Activated CD8-positive, alpha-beta T cell treated with anti-CD3 and anti-CD28 coated beads for 36 hours (primary cell): ENCODE measurements around the gene DUSP9. TPM values are rescaled to one million over a fixed set of nuclear protein-coding genes. Genes with fewer than 3 reads are reported as not detected.
"Not testable (repeated sequence)": the region's sequence is repeated elsewhere in the genome, so short reads cannot be mapped to it uniquely, and the experiment has no call there.

Experiments used
- ATAC-seq: fragments of 200-7000 bp; cut with Tn5 transposase; one replicate; pipeline ENCODE4 v1.10.0; 2021; ENCODE audit warnings: mild to moderate bottlenecking, moderate library complexity
- CTCF ChIA-PET: fragments of 350-600 bp; sonication (Branson Sonifier 250); formaldehyde crosslinking; loops from one replicate; lab custom pipeline; 2021; ENCODE audit warnings: antibody characterized with exemption; lab: Charles Lee
- POLR2A ChIA-PET: fragments of 350-600 bp; sonication (Branson Sonifier 250); formaldehyde crosslinking; loops from one replicate; lab custom pipeline; 2021; ENCODE audit warnings: antibody characterized with exemption; lab: Charles Lee
- DNase-seq: peaks from one replicate; pipeline ENCODE4 v3.0.0-alpha.2; 2020
- H3K27ac Mint-ChIP-seq: one replicate; pipeline ENCODE4 v1.8.0; 2021; ENCODE audit warnings: mild to moderate bottlenecking, mixed read lengths
- H3K27me3 Mint-ChIP-seq: one replicate; pipeline ENCODE4 v1.8.0; 2021; ENCODE audit warnings: mixed read lengths
- H3K36me3 Mint-ChIP-seq: one replicate; pipeline ENCODE4 v1.8.0; 2021; ENCODE audit warnings: low read depth, mixed read lengths
- H3K4me1 Mint-ChIP-seq: one replicate; pipeline ENCODE4 v1.8.0; 2021; ENCODE audit warnings: low read depth, mixed read lengths
- H3K4me3 Mint-ChIP-seq: one replicate; pipeline ENCODE4 v1.8.0; 2021; ENCODE audit warnings: mild to moderate bottlenecking, moderate library complexity, mixed read lengths
- H3K9me3 Mint-ChIP-seq: one replicate; pipeline ENCODE4 v1.8.0; 2021; ENCODE audit warnings: mixed read lengths
- intact Hi-C: fragments of 100-400 bp; cut with micrococcal nuclease; formaldehyde crosslinking; loops from one replicate; pipeline ENCODE4 v1.10.0; 2022
- total RNA-seq, 2 experiments: library from RNA; stranded (reverse); gene quantifications; one replicate each; pipeline ENCODE4 v1.2.3, GENCODE V29; 2021
- TF ChIP-seq, protein P1 (sequence below): fragments of 200-600 bp; IDR thresholded peaks from one replicate; pipeline ENCODE4 v1.8.0; 2022; ENCODE audit warnings: antibody characterized with exemption, mild to moderate bottlenecking

The DUSP9 gene
- total RNA-seq, 2 experiments from 2014 or later, result 0.14 TPM; not detected in 1

- ChIA-PET POLR2A (no interaction called here), CTCF (no interaction called here)
- intact Hi-C loops, result no loop called here
- Mint-ChIP-seq H3K27ac (no peak overlapping the region), H3K27me3 (peaks cover 19% of the 10 kb centered on the region), H3K9me3 (no peaks in the 10 kb centered on the region), H3K4me3 (no peak overlapping the region), H3K4me1 (peaks cover 2% of the 10 kb centered on the region), H3K36me3 (no peaks in the 10 kb centered on the region)
- TF ChIP-seq, protein P1, sequence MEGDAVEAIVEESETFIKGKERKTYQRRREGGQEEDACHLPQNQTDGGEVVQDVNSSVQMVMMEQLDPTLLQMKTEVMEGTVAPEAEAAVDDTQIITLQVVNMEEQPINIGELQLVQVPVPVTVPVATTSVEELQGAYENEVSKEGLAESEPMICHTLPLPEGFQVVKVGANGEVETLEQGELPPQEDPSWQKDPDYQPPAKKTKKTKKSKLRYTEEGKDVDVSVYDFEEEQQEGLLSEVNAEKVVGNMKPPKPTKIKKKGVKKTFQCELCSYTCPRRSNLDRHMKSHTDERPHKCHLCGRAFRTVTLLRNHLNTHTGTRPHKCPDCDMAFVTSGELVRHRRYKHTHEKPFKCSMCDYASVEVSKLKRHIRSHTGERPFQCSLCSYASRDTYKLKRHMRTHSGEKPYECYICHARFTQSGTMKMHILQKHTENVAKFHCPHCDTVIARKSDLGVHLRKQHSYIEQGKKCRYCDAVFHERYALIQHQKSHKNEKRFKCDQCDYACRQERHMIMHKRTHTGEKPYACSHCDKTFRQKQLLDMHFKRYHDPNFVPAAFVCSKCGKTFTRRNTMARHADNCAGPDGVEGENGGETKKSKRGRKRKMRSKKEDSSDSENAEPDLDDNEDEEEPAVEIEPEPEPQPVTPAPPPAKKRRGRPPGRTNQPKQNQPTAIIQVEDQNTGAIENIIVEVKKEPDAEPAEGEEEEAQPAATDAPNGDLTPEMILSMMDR, result no peak
- no peak for ATAC-seq
- DNase-seq, result no peak
Measured at GRCh38 chrX:153672531-153673427, 25.8 kb downstream of the DUSP9 start.

- ChIA-PET CTCF (interaction anchor here (1.0 kb wide), 1 partner anchor 118 kb away, joined by 3 read pairs; no protein-coding TSS in a partner anchor), POLR2A (no interaction called here)
- no peak for ATAC-seq
- Mint-ChIP-seq H3K9me3 (no peaks in the 10 kb centered on the region), H3K4me3 (no peak within 1 kb of the TSS), H3K36me3 (no peaks in the 10 kb centered on the region), H3K27me3 (peaks cover 21% of the 10 kb centered on the region), H3K4me1 (peaks cover 2% of the 10 kb centered on the region), H3K27ac (no peak within 1 kb of the TSS)
- TF ChIP-seq, protein P1, result no peak
- DNase-seq, result no peak
- intact Hi-C loops, result no loop called here
Measured at GRCh38 chrX:153673428-153674218, 26.6 kb downstream of the DUSP9 start, which contains the start of gene PNCK. Gene PNCK, minus strand, starts transcription at chrX:153673813. Its CDS starts 737 bp downstream, at chrX:153673076.

DNA sequence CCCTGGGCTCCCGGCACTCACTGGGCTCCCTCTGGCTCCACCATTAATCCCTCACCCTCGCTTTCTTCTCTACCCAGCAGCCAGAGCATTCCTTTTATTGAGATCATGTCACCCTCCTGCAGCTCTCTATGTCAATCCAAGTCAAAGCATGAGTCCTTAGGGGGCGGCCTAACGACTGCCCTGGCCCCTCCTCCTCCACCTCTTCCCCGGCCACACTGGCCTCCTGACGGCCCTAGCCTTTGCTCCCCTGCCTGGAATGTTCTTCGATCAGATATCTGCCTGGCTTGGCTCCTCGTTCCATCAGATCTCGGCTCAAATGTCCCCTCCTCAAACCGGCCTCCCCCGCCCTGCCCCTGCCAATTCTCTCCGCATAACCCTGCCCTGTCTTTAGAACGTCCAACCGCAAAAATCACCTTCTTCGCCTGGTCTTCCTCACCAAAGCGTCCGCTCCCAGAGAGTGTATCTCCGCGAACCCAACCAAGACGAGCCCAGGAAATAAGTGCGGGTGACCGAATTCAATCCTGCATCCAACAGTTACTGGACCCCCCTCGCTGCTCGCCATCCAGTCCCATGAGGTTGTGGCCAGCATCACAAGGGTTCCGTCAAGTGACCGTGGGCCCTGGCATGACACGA is 27.3 kb downstream of the DUSP9 start:
- ATAC-seq (no peak), DNase-seq (no peak)
- intact Hi-C loops, result no loop called here
- Mint-ChIP-seq H3K27me3 (peaks cover 21% of the 10 kb centered on the region), H3K4me1 (peaks cover 2% of the 10 kb centered on the region), H3K4me3 (no peak overlapping the region), H3K9me3 (no peaks in the 10 kb centered on the region), H3K27ac (no peak overlapping the region), H3K36me3 (no peaks in the 10 kb centered on the region)
- ChIA-PET POLR2A (interaction anchor here (0.6 kb wide), 1 partner anchor 18 kb away, joined by 3 read pairs; no protein-coding TSS in a partner anchor), CTCF (interaction anchor here (1.0 kb wide), 1 partner anchor 119 kb away, joined by 3 read pairs; no protein-coding TSS in a partner anchor)
- TF ChIP-seq, protein P1, result no peak

DNA sequence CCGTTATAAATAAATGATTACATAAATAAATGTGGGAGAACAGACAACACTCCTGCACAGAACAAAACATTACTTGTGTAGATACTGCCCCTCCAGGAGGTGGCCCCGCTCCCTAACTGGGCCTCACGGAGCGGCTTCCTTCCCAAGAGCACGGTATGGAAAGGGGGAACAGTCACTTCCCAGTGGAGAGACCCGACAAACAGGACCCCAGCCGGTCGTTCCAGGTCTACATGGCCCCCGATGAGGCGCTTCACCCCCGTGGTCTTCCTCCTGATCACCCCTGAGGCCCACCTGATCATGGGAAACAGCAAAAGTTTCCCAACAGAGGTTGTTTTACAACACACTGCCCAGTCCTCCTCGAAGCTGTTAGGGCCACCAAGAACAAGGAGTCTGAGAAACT is 34.2 kb downstream of the DUSP9 start:
- no peak overlapping the region for H3K4me3 Mint-ChIP-seq
- TF ChIP-seq, protein P1, result no peak
- DNase-seq, result no peak

DNA sequence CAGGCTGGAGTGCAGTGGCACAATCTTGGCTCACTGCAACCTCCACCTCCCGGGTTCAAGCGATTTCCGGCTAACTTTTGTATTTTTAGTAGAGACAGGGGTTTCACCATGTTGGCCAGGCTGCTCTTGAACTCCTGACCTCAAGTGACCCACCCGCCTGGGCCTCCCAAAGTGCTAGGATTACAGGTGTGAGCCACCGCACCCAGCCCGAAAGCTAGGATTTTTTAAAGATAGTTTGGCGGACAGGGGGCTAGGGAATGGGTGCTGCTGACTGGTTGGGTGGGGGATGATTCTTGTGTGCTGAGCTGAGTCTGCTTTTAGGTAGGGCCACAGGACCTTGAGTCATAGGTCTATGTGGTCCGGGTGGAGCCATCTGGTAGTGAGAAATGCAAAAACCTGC is 36.5 kb downstream of the DUSP9 start:
- ATAC-seq, POLR2A ChIA-PET, H3K27me3 Mint-ChIP-seq, H3K4me1 Mint-ChIP-seq, H3K36me3 Mint-ChIP-seq, H3K4me3 Mint-ChIP-seq, H3K9me3 Mint-ChIP-seq, intact Hi-C loops, DNase-seq, H3K27ac Mint-ChIP-seq: not testable (repeated sequence)
- CTCF ChIA-PET, result interaction anchor here (0.9 to 2.1 kb wide), 2 partner anchors 15 to 144 kb away, joined by 3 to 7 read pairs; no protein-coding TSS in a partner anchor

More for the DNA sequence above, 34.2 kb downstream of the DUSP9 start:
- Mint-ChIP-seq H3K4me1 (no peaks in the 10 kb centered on the region), H3K27me3 (peaks cover 5% of the 10 kb centered on the region), H3K9me3 (no peaks in the 10 kb centered on the region), H3K36me3 (no peaks in the 10 kb centered on the region), H3K27ac (no peak overlapping the region)
- CTCF ChIA-PET, result no interaction called here
- intact Hi-C loops, result no loop called here
- POLR2A ChIA-PET, result no interaction called here
- ATAC-seq, result no peak
